Neural crest cell (in vitro differentiated cells): ENCODE measurements around the gene LLGL2. TPM values are rescaled to one million over a fixed set of nuclear protein-coding genes. Genes with fewer than 3 reads are reported as not detected.
A peak's percentile ranks its signal among the peaks of the same experiment; 100 is the strongest.

Experiments
- DNase-seq: peaks from one replicate; pipeline ENCODE4 v3.0.0; 2021; ENCODE audit warnings: low read depth, mixed read lengths, low spot score
- H3K27ac Mint-ChIP-seq: one replicate; pipeline ENCODE4 v1.8.0; 2021; ENCODE audit warnings: mild to moderate bottlenecking, mixed read lengths; ENCODE audit not compliant: unreplicated experiment
- H3K27me3 Mint-ChIP-seq: 2 replicates; pipeline ENCODE4 v1.8.0; 2021; ENCODE audit warnings: low read depth, mild to moderate bottlenecking, mixed read lengths
- H3K36me3 Mint-ChIP-seq: 2 replicates; pipeline ENCODE4 v1.8.0; 2021; ENCODE audit warnings: low read depth, mild to moderate bottlenecking, mixed read lengths
- H3K4me1 Mint-ChIP-seq: 2 replicates; pipeline ENCODE4 v1.8.0; 2021; ENCODE audit warnings: mixed read lengths
- H3K4me3 Mint-ChIP-seq: one replicate; pipeline ENCODE4 v1.8.0; 2021; ENCODE audit warnings: mild to moderate bottlenecking, mixed read lengths
- H3K9me3 Mint-ChIP-seq: 2 replicates; pipeline ENCODE4 v1.8.0; 2021; ENCODE audit warnings: mixed read lengths
- CTCF ChIP-seq: fragments of 200-600 bp; sonication (generic); conservative IDR thresholded peaks from 2 replicates; pipeline ENCODE4 v1.5.0; 2021; ENCODE audit warnings: antibody characterized with exemption, mild to moderate bottlenecking
- total RNA-seq: library from RNA; stranded (reverse); gene quantifications from 2 replicates; pipeline ENCODE4 v1.2.1, GENCODE V29; 2021

The LLGL2 gene
- total RNA-seq, 1 donor from 2014 or later: 3.4 TPM

DNA sequence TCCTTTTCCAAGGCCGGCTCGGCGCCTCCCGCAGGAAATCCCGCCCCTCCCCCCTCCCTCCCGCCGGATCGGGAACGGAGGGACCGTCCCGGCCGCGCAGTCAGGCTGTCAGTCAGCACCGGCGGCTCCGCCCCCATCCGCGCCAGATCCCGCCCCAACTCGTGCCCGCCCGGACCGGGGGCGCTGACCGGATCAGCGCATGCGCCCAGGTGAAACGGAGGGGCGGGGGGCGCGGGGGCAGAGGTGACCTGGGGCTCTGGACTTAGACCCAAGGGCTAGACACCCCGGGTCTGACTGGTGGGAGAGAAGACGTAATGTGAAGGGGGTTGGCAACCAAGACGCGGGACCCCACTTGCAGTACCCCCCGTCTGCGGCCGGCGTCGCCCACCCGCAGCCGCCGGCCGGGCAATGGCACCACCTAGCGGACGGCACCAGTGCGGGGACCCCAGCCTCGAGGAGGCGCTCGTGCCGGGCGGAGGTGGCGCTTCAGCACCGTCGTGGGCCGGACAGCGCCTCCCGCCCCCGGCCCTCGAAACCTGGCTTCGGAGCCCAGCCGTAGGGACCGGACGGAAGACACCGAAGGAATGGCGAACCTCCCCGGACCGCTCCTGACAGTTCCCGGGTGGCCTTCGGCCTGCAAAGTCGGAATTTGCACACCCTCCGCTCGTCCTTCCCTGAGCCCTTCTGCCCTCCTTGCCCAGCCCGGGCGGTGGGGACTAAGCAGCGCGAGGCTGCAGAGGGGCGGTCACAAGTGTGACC is 9.8 kb upstream of the LLGL2 start, which contains the start of gene CASKIN2:
TSS of gene CASKIN2 (minus strand) at position 42 of the 759 bp plus-strand sequence. CDS start 1,733 bp downstream, outside the sequence.
- Mint-ChIP-seq H3K27me3 (no peaks in the 10 kb centered on the region), H3K27ac (no peak within 1 kb of the TSS), H3K36me3 (peaks cover 3% of the 10 kb centered on the region), H3K4me3 (peak within 1 kb of the TSS; percentile 91), H3K9me3 (no peaks in the 10 kb centered on the region), H3K4me1 (peaks cover 32% of the 10 kb centered on the region)
- DNase-seq: peak; percentile 94
- TF ChIP-seq CTCF: peak; percentile 99

DNA sequence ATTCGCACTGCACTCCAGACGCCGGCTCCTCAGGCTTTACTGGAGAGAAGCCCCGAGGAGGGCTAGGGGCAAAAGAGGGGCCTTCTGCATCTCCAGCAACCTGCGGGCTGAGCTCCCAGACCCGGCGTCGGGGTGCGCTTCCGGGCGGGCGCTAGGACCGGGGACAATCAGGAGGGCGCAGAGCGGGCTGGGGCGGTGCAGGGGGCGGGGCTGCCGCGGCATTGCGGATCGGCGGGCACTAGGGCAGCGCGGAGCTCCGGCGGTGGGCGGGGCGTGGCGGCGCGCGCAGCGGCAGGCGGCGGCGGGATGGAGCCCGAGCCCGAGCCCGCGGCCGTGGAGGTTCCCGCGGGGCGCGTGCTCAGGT is 9.3 kb upstream of the LLGL2 start, which contains the start of gene TSEN54:
TSS of gene TSEN54 (plus strand) at position 274 of the 364 bp plus-strand sequence. CDS start at position 307, 33 bp downstream.
- TF ChIP-seq CTCF: no peak
- Mint-ChIP-seq H3K27ac (no peak within 1 kb of the TSS), H3K4me3 (peak within 1 kb of the TSS; percentile 91), H3K4me1 (peaks cover 32% of the 10 kb centered on the region), H3K9me3 (no peaks in the 10 kb centered on the region), H3K27me3 (no peaks in the 10 kb centered on the region), H3K36me3 (peaks cover 3% of the 10 kb centered on the region)
- DNase-seq: peak; percentile 88

GRCh38 chr17:75516619-75517296 is 8.7 kb upstream of the LLGL2 start:
- Mint-ChIP-seq H3K4me1 (peaks cover 32% of the 10 kb centered on the region), H3K27me3 (no peaks in the 10 kb centered on the region), H3K27ac (no peak overlapping the region), H3K4me3 (peak overlapping the region; percentile 90), H3K36me3 (peaks cover 3% of the 10 kb centered on the region), H3K9me3 (no peaks in the 10 kb centered on the region)
- peak; percentile 50 for DNase-seq
- no peak for TF ChIP-seq CTCF

- Mint-ChIP-seq H3K9me3 (no peaks in the 10 kb centered on the region), H3K36me3 (peaks cover 3% of the 10 kb centered on the region), H3K4me1 (peaks cover 30% of the 10 kb centered on the region), H3K27ac (no peak overlapping the region), H3K27me3 (no peaks in the 10 kb centered on the region), H3K4me3 (peak overlapping the region; percentile 90)
- no peak for DNase-seq
- no peak for TF ChIP-seq CTCF
Observed at GRCh38 chr17:75517297-75517865, 8.1 kb upstream of the LLGL2 start.

DNA sequence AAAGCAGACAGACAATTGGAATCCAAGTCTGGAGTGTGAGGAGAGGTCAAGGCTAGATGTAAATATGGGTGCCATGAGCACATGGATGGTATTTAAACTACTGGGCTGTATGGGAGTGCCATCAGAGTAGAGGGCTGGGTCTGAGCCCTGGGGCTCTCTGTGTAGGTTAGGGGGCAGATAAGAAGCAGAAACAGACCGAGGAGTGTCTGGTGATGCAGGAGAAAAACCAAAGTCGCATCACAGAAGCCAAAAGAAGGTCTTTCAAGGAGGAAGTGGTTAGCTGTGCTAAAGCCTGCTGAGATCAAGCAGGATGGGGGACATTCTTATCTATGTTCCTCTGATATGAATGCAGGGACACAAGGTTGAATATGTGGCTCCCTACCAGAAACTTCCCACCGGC is 7.3 kb upstream of the LLGL2 start:
- peak overlapping the region; percentile 90 for H3K4me3 Mint-ChIP-seq
- peaks cover 25% of the 10 kb centered on the region for H3K4me1 Mint-ChIP-seq
- TF ChIP-seq CTCF: no peak
- peaks cover 7% of the 10 kb centered on the region for H3K36me3 Mint-ChIP-seq
- no peaks in the 10 kb centered on the region for H3K9me3 Mint-ChIP-seq
- DNase-seq: no peak
- no peaks in the 10 kb centered on the region for H3K27me3 Mint-ChIP-seq
- H3K27ac Mint-ChIP-seq: no peak overlapping the region
